HG03039 (cell line): Measurements from ENCODE around the gene COX19.
A peak's percentile ranks its signal among the peaks of the same experiment; 100 is the strongest.
"Not testable (repeated sequence)": the region's sequence is repeated elsewhere in the genome, so short reads cannot be mapped to it uniquely, and the experiment has no call there.

Experiments
- ATAC-seq: cut with Tn5 transposase; IDR thresholded peaks from one replicate; pipeline ENCODE4 v1.9.1; 2021; ENCODE audit warnings: mild to moderate bottlenecking, moderate library complexity; ENCODE audit not compliant: unreplicated experiment

Gene COX19

DNA sequence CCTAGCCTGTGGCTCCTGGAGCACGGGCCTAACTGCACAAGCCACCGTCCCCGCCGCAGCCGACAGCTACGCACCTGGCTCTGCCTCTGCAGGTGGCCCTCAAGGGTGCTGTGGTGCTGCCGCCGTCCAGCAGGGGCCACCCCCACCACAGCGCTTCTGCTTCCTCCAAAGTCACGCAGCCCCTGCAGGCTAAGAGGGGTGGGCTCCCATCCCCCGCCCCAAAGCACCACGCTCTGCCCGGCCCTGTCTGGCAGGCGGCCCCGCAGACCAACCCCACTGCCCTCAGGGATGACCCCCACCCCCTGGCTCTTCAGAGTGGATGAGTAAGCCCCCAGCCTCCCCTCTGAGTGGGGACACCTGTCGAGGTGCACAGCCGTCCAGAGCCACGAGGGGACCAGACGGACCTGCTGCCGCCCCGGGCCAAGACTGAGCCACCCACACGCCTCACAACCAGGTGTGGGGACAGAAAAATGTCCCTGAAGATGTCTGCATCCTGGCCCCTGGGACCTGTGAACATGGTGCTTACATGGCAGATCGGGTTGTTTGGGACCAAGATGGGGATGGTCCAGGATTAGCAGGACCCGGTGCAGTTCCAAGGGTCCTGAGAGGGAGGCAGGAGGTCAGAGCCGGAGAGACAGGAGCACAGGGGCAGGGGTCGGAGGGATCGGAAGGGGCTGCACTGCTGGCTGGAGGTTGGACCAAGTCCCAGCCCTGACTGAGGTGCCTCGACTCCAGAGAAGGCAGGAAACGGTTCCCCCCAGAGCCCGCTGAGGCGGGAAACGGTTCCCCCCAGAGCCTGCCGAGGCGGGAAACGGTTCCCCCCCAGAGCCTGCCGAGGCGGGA, 11.9 kb downstream of the COX19 start:
- no peak for ATAC-seq

DNA sequence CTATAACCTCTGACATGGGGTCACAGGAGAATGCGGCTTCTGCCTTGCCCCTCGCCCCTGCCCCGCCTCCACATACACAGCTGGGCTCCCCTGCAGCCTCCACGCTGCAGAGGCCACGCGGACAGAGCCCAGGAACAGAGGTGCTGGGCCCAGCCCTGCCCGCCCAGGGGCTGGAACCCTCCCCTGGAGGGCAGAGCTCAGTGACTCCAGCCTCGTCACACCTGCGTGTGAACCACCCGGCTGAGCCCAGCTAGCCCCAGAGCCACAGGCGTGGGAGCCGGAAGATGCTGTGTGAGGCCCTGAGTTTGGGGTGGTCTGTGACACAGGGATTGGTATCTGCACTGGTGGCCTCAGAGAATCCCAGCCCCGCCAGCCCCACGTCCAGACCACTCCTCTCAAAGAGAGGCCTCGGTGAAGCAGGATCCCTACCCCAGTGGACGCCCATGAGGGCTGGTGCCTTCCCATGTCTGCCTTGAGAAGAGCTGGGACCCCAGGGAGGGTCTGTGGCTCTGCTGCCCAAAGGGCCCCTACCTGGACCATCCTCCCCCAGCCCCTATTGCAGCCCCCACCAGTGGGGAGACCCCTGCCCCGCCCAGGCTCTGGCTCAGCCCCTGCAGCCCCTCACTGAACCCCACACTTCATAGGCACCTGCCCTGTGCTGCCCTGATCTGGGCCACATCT, 12.8 kb downstream of the COX19 start:
- ATAC-seq, result no peak

- ATAC-seq, result no peak
Measured at GRCh38 chr7:961546-962400, 13.6 kb downstream of the COX19 start.

DNA sequence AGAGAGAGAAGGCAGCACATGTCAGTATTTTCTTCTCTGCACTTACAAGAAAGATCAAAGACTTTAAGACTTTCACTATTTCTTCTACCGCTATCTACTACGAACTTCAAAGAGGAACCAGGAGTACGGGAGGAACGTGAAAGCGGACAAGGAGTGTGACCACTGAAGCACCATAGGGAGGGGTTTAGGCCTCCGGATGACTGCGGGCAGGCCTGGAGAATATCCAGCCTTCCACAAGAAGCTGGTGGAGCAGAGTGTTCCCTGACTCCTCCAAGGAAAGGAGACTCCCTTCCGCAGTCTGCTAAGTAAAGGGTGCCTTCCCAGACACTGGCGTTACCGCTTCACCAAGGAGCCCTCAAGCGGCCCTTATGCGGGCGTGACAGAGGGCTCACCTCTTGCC, 14.4 kb downstream of the COX19 start:
- ATAC-seq, result not testable (repeated sequence)

- ATAC-seq, result no peak
Measured at GRCh38 chr7:960269-960871, 15.0 kb downstream of the COX19 start.

DNA sequence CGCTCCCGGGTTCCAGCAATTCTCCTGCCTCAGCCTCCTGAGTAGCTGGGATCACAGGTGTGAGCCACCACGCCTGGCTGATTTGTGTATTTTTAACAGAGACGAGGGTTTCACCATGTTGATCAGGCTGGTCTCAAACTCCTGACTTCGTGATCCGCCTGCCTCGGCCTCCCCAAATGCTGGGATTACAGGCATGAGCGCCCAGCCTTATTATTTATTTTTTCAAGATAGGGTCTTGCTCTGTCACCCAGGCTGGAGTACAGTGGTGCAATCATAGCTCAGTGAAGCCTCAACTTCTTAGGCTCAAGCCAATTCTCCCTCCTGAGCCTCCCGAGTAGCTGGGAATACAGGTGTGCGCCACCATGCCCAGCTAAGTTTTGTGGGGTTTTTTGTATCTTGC, 15.6 kb downstream of the COX19 start:
- ATAC-seq, result not testable (repeated sequence)

DNA sequence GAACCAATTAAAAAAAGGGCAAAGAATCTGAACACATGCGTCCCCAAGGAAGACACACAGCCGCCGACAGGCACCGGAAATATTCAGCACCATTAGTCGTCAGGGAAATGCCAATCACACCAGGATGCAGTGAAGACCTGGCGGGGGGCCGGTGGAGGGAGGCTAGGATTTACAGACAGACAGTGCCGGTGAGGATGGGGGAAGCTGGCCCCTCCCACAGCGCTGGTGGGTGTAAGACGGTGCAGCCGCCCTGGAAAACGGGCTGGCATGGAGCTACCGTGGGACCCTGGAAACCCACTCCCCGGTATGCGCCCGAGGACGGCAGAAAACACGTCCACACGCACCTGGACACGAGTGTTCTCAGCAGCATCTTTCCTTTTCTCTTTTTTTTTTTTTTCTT, 16.1 kb downstream of the COX19 start:
- no peak for ATAC-seq

GRCh38 chr7:958221-959200, 16.8 kb downstream of the COX19 start:
- no peak for ATAC-seq

DNA sequence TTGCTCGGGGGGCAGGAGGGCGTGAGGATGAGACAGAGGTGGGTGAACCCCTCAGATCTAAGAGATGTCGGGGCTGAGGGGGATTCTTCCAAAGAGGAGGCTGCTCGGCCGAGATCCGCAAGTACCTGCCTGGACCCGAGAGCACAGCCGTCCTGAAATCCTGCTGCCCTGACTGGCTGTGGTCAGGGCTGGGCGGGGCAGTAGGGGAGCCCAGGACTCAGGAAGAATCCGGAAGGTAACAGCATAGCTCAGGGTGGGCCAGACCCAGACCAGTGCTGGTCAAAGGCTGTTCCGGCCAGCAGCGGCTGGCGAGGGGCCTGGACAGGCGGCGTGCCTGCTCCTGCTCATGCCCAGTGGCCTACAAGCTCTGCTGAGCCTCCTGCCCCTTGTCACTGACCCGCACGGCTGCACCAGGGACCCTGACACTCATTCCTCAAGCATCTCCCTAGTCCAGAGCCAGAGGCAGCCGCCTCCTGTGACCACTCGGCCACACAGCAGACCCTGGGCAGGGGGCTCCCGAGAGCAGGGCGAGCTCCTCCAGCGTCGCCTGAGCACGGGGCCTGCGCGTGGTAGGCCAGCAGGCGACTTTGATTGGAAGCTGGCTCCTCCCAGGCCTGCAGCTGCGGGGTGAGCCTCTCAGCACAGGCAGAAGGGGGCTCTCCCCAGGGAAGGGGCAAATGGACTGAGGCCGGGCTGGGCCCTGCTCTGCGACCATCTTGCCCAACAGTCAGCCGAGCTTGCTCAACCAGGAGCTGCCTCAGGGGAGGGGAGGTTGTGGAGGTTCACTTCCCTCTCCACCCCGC, 17.7 kb downstream of the COX19 start:
- no peak for ATAC-seq

GRCh38 chr7:956031-956430, 19.3 kb downstream of the COX19 start:
- no peak for ATAC-seq

DNA sequence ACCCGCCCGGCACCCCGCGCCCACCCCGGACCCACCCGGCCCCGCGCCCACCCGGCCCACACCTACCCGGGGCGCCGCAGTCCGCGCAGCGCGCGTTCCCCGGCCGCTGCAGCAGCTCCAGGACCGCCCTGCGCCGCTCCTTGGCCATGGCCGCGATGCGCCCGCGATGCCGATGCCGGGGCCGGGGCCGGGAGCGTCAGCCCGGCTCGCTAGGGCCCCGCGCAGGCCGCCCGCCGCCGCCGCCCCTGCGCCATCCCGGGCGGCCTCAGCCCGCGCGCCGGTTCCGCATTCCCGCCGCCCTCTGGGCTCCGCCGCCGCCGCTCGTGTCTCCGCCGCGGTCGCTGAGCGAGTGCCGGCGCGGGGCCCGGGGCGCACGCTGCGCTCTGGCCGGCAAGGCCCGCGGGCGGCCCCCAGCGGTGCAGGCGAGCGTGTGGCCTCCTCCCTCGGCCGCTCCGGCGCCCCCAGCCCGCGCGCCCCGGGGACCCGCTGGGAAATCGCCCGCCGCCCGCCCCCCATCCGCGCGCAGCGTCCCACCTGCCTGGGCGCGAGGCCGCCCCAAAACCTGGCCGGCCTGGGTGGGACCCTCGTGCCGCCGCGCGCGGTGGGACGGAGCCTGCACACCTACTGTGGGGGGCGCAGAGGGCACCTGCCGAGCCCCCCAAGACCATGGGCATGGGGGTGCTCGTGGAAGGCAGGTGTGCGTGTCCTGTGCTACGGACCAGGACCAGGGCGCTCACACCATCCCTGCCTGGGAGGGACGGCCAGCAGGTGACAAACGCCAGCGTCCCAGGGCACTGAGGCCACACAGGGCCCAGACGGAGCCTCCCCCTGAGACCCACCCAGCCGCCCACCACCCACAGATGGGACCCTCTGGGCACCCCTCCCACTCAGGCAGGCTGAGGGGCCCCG, 20.8 kb downstream of the COX19 start, which contains the start of gene ADAP1:
Gene ADAP1, minus strand, starts transcription at position 351 of the 909 bp plus-strand sequence. Its CDS starts 203 bp downstream, at position 148.
- ATAC-seq, result peak; percentile 34

DNA sequence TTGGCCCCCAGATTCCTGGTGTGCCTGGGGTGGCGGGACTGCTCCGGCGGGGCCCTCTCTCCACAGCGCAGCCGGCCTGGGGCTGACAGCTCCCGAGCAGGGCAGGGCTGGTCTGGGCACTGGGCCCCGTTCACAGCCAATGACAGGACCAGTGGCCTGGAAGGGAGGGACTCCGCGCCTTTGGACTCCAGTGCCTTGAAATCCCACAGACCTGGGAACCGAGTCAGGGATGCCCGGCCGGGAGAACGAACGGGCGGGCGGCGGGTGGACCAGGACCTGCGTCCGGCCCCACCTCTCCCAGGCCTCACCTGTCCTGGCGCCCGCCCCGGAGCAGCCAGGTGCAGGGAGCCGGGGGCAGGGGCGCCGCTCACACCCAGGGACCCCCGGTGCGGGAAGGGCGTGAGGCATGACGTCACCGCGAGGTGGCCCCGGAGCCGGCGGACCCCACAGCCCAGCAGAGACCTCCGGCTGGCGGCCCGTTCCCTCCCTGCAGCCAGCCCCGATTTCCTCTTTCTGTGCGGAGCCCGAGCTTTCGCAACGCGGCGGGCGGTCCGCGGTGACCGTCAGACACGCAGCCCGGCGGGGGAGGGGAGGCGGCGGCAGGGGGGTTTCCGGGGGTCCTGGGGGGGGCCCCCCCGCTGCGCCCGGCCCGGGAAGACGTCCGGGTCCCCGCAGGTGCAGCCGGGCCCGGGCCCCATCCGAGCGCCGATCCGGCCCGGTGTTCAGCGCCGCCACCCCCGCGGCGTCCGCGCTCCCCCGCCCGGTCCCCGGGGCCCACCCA, 21.6 kb downstream of the COX19 start:
- peak; percentile 22 for ATAC-seq

GRCh38 chr7:952548-953441, 22.6 kb downstream of the COX19 start:
- ATAC-seq, result no peak

DNA sequence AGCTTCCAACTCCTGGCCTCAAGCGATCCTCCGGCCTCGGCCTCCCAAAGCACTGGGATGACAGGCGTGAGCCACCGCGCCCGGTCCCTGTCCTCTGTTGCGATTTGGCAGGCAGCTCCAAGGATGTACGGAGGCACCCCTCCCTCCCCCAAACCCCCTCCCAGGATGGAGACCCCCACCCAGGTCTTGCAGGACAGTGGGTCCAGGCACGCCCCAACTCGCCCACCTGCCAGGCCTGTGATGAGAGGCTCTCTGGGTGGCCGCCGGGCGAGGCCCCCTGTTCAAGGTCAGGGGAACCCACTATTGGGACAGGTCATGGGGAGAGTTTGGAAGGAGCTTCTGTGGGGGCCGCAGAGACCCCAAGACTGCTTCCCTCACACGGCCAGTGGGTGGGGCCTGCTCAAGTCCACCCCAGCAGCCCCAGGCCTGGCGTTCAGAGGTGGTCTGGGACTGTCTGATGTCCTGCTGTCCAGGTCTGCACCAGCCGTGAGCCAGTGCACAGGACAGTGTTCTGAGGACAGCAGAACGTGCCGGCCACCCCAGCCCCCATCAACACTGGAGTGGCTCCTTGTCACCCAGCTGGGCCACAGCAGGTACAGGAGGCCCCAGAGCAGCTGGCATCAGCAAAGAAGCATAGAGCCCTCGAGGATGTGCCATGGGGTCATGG, 23.3 kb downstream of the COX19 start:
- ATAC-seq, result no peak
